Natural killer cell (primary cell): ENCODE data around the gene DDX42. TPM values are rescaled to one million over a fixed set of nuclear protein-coding genes. Genes with fewer than 3 reads are reported as not detected.

Experiments
- ATAC-seq, 3 donors: fragments of 150-1000 bp in 2 of 3; fragments of 200-7000 bp in 1 of 3; cut with Tn5 transposase; 1 replicate in 1 of 3; 2 replicates in 2 of 3; pipeline ENCODE4 v1.10.0; 2021; ENCODE audit warnings: mild to moderate bottlenecking in 2 of 3, moderate library complexity in 2 of 3
- DNase-seq, 2 donors: peaks; one replicate each; pipeline versions ENCODE4 v3.0.0 to v3.0.0-alpha.2; 2013 to 2021; ENCODE audit warnings: mixed read lengths in 1 of 2
- H3K27ac ChIP-seq: one replicate; pipeline ENCODE4 v1.5.1; 2013; ENCODE audit warnings: mild to moderate bottlenecking, low read length
- H3K27me3 ChIP-seq: one replicate; pipeline ENCODE4 v1.6.1; 2013; ENCODE audit warnings: low read length; ENCODE audit not compliant: control insufficient read depth, insufficient read depth
- H3K36me3 ChIP-seq: one replicate; pipeline ENCODE4 v1.6.1; 2013; ENCODE audit warnings: low read length; ENCODE audit not compliant: control insufficient read depth, insufficient read depth
- H3K4me1 ChIP-seq: one replicate; pipeline ENCODE4 v1.6.1; 2013; ENCODE audit warnings: low read length; ENCODE audit not compliant: control insufficient read depth, insufficient read depth
- H3K4me3 ChIP-seq: one replicate; pipeline ENCODE4 v1.5.1; 2013; ENCODE audit warnings: low read length
- H3K9me3 ChIP-seq: one replicate; pipeline ENCODE4 v1.6.1; 2013; ENCODE audit warnings: low read length; ENCODE audit not compliant: control insufficient read depth, insufficient read depth
- H3K27ac Mint-ChIP-seq, 2 donors: one replicate each; pipeline ENCODE4 v1.8.0; 2022; ENCODE audit warnings: mild to moderate bottlenecking in 2 of 2, mixed read lengths in 2 of 2, moderate library complexity in 1 of 2
- H3K27me3 Mint-ChIP-seq, 2 donors: one replicate each; pipeline ENCODE4 v1.8.0; 2022; ENCODE audit warnings: low read depth in 2 of 2, mixed read lengths in 2 of 2
- H3K36me3 Mint-ChIP-seq: one replicate; pipeline ENCODE4 v1.8.0; 2022; ENCODE audit warnings: mixed read lengths
- H3K4me1 Mint-ChIP-seq, 2 donors: one replicate each; pipeline ENCODE4 v1.8.0; 2022; ENCODE audit warnings: mixed read lengths in 2 of 2
- H3K4me3 Mint-ChIP-seq: one replicate; pipeline ENCODE4 v1.8.0; 2022; ENCODE audit warnings: mild to moderate bottlenecking, moderate library complexity, mixed read lengths
- H3K9me3 Mint-ChIP-seq, 2 donors: one replicate each; pipeline ENCODE4 v1.8.0; 2022; ENCODE audit warnings: mixed read lengths in 2 of 2
- WGBS: methylation state at CpG from one replicate; pipeline ENCODE4 v1.1.7; 2013; ENCODE audit warnings: missing lambda C conversion rate; ENCODE audit not compliant: insufficient coverage; 5-methylcytosine and 5-hydroxymethylcytosine counted together
- intact Hi-C: fragments of 100-400 bp; cut with micrococcal nuclease; formaldehyde crosslinking; loops from one replicate; pipeline ENCODE4 v1.14.2; 2022
- total RNA-seq, 4 donors: library from RNA; stranded (reverse); fragments of 120-200 nt in 1 of 4; gene quantifications; one replicate each; pipeline versions ENCODE4 v1.2.3 to v1.2.4, GENCODE V29; 2013 to 2022
- TF ChIP-seq, protein P1 (sequence below): fragments of 200-600 bp; IDR thresholded peaks from one replicate; pipeline ENCODE4 v1.8.0; 2022; ENCODE audit warnings: antibody characterized with exemption

The DDX42 gene
- total RNA-seq, 3 donors from 2014 or later (not counting 1 experiment from before 2014, with no cell fraction given): 80.1 to 127 (median 110) TPM

- Mint-ChIP-seq H3K9me3 (no peaks in the 10 kb centered on the region), H3K4me3 (peak overlapping the region; percentile 86), H3K36me3 (no peaks in the 10 kb centered on the region), H3K27me3 (no peaks in the 10 kb centered on the region), H3K27ac (peak overlapping the region; percentile 89 to 92), H3K4me1 (peaks cover 40 to 50% of the 10 kb centered on the region in 2 donors)
- 78% methylated on average over 8 of the region's 9 CpGs for WGBS
- peaks cover 51% of the 10 kb centered on the region for H3K4me1 ChIP-seq
- no peaks in the 10 kb centered on the region for H3K36me3 ChIP-seq
- ATAC-seq (no peak), DNase-seq (peak in 1 of 2 donors; percentile 8)
- TF ChIP-seq, protein P1, sequence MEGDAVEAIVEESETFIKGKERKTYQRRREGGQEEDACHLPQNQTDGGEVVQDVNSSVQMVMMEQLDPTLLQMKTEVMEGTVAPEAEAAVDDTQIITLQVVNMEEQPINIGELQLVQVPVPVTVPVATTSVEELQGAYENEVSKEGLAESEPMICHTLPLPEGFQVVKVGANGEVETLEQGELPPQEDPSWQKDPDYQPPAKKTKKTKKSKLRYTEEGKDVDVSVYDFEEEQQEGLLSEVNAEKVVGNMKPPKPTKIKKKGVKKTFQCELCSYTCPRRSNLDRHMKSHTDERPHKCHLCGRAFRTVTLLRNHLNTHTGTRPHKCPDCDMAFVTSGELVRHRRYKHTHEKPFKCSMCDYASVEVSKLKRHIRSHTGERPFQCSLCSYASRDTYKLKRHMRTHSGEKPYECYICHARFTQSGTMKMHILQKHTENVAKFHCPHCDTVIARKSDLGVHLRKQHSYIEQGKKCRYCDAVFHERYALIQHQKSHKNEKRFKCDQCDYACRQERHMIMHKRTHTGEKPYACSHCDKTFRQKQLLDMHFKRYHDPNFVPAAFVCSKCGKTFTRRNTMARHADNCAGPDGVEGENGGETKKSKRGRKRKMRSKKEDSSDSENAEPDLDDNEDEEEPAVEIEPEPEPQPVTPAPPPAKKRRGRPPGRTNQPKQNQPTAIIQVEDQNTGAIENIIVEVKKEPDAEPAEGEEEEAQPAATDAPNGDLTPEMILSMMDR: no peak
- peak overlapping the region; percentile 95 for H3K27ac ChIP-seq
- no peaks in the 10 kb centered on the region for H3K27me3 ChIP-seq
- H3K9me3 ChIP-seq: no peaks in the 10 kb centered on the region
- intact Hi-C loops: loop anchor here (1.0 to 5.0 kb wide), 6 partner anchors 17 to 663 kb away; partner anchors contain the start of genes CCDC47, CEP95, DDX5 and FTSJ3
- H3K4me3 ChIP-seq: no peak overlapping the region
Measured at GRCh38 chr17:63843910-63844677, 70.1 kb downstream of the DDX42 start.

DNA sequence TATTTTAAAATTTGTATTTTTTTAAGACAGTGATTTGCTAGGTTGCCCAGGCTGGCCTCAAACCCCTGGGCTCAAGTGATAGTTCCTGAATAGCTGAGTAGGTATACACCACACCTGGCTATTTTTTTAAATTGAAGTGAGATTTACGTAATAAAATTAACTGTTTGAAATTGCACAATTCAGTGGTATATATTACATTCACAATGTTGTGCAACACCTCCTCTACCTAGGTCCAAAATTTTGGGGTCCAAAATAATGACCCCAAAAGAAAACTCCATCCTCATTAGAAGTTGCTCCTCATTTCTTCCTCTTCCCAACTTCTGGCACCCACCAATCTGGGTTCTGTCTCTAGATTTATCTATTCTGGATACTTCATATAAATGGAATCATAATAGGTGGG, 71.5 kb downstream of the DDX42 start:
- Histone ChIP-seq H3K36me3 (no peaks in the 10 kb centered on the region), H3K27me3 (no peaks in the 10 kb centered on the region), H3K27ac (no peak overlapping the region), H3K4me1 (peaks cover 43% of the 10 kb centered on the region), H3K4me3 (no peak overlapping the region), H3K9me3 (no peaks in the 10 kb centered on the region)
- intact Hi-C loops: no loop called here
- DNase-seq (no peak), ATAC-seq (no peak)
- WGBS: no CpG with 5 or more reads among the region's 1 CpG
- peaks cover 42 to 47% of the 10 kb centered on the region in 2 donors for H3K4me1 Mint-ChIP-seq
- TF ChIP-seq, protein P1: no peak
- no peaks in the 10 kb centered on the region for H3K27me3 Mint-ChIP-seq
- no peaks in the 10 kb centered on the region for H3K36me3 Mint-ChIP-seq
- H3K9me3 Mint-ChIP-seq: no peaks in the 10 kb centered on the region
- H3K4me3 Mint-ChIP-seq: no peak overlapping the region
- no peak overlapping the region for H3K27ac Mint-ChIP-seq

DNA sequence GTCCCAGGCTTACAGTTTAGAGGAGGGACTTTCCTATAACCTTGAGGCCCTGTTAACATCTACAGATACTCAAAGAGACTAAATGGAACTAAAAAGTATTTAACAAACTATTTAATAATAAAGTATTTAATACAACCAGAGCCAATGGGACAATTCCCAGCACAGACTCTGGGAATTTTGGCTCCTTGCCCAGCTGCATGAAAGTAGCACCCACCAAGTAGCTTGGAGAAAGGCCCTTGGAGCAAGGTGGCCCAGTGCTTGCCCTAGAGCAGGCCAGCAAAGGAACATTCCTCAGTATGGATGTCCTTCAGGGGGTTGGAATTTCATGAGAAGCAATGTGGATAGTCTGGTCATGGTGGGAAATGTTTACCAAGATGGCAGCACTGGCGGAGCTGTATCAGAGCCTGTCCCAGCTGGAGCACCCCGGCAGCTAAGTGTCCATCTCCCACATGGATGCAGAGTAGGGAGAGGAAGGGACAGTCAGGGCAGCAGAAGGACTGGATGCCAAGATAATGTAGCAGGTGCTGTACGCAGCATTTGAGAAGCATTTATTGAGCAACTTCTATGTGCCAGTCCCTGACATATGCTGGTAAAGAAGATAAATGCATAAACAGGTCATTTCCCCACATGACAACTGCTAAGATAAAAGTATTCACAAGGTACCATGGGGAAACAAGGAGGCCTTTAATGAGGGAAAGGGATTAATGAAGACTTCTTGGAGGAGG, 73.7 kb downstream of the DDX42 start:
- peak overlapping the region; percentile 88 to 90 for H3K27ac Mint-ChIP-seq
- intact Hi-C loops: no loop called here
- H3K4me1 Mint-ChIP-seq: peaks cover 27 to 30% of the 10 kb centered on the region in 2 donors
- H3K36me3 Mint-ChIP-seq: no peaks in the 10 kb centered on the region
- TF ChIP-seq, protein P1: no peak
- Histone ChIP-seq H3K36me3 (no peaks in the 10 kb centered on the region), H3K27me3 (no peaks in the 10 kb centered on the region), H3K9me3 (no peaks in the 10 kb centered on the region), H3K27ac (no peak overlapping the region), H3K4me1 (peaks cover 26% of the 10 kb centered on the region), H3K4me3 (no peak overlapping the region)
- ATAC-seq: no peak
- no peaks in the 10 kb centered on the region for H3K27me3 Mint-ChIP-seq
- no peaks in the 10 kb centered on the region for H3K9me3 Mint-ChIP-seq
- 67% methylated on average over 3 of the region's 3 CpGs for WGBS
- DNase-seq: peak in 1 of 2 donors; percentile 4
- H3K4me3 Mint-ChIP-seq: peak overlapping the region; percentile 82
